ENCODE data around the gene RPUSD3. TPM values are rescaled to one million over a fixed set of nuclear protein-coding genes. Genes with fewer than 3 reads are reported as not detected.
"Not testable (repeated sequence)": the region's sequence is repeated elsewhere in the genome, so short reads cannot be mapped to it uniquely, and the experiment has no call there.

Gene RPUSD3
- polyA plus RNA-seq, 3 donors: 29.9 to 36.6 (median 34.9) TPM

- not testable (repeated sequence) for DNase-seq (ENCODE audit: extremely low read depth in 1 of 11, low read depth in 9 of 11, low spot score in 4 of 11)
Observed at GRCh38 chr3:9876255-9876654, 32.4 kb upstream of the RPUSD3 start.

GRCh38 chr3:9875448-9875847 is 31.6 kb upstream of the RPUSD3 start:
- no peak for DNase-seq (ENCODE audit: extremely low read depth in 1 of 11, low read depth in 9 of 11, low spot score in 4 of 11)

GRCh38 chr3:9872067-9872466 is 28.3 kb upstream of the RPUSD3 start:
- not testable (repeated sequence) for DNase-seq (ENCODE audit: extremely low read depth in 1 of 11, low read depth in 9 of 11, low spot score in 4 of 11)

GRCh38 chr3:9870978-9871377 is 27.2 kb upstream of the RPUSD3 start:
- no peak for DNase-seq (ENCODE audit: extremely low read depth in 1 of 11, low read depth in 9 of 11, low spot score in 4 of 11)

GRCh38 chr3:9869955-9870354 is 26.1 kb upstream of the RPUSD3 start:
- DNase-seq (ENCODE audit: extremely low read depth in 1 of 11, low read depth in 9 of 11, low spot score in 4 of 11): no peak

- DNase-seq (ENCODE audit: extremely low read depth in 1 of 11, low read depth in 9 of 11, low spot score in 4 of 11): no peak
Observed at GRCh38 chr3:9867106-9867505, 23.3 kb upstream of the RPUSD3 start.

GRCh38 chr3:9866639-9867038 is 22.8 kb upstream of the RPUSD3 start:
- DNase-seq (ENCODE audit: extremely low read depth in 1 of 11, low read depth in 9 of 11, low spot score in 4 of 11): no peak

- DNase-seq (ENCODE audit: extremely low read depth in 1 of 11, low read depth in 9 of 11, low spot score in 4 of 11): not testable (repeated sequence)
Observed at GRCh38 chr3:9865125-9865637, 21.4 kb upstream of the RPUSD3 start.

- DNase-seq (ENCODE audit: extremely low read depth in 1 of 11, low read depth in 9 of 11, low spot score in 4 of 11): peak in 8 of 11 donors; percentile 40 to 70 (median 52)
Observed at GRCh38 chr3:9864200-9864927, 20.6 kb upstream of the RPUSD3 start.

- no peak for DNase-seq (ENCODE audit: extremely low read depth in 1 of 11, low read depth in 9 of 11, low spot score in 4 of 11)
Observed at GRCh38 chr3:9863058-9863772, 19.4 kb upstream of the RPUSD3 start.

- peak in 7 of 11 donors; percentile 24 to 53 (median 35) for DNase-seq (ENCODE audit: extremely low read depth in 1 of 11, low read depth in 9 of 11, low spot score in 4 of 11)
Observed at GRCh38 chr3:9862391-9863057, 18.7 kb upstream of the RPUSD3 start.

- DNase-seq (ENCODE audit: extremely low read depth in 1 of 11, low read depth in 9 of 11, low spot score in 4 of 11): no peak
Observed at GRCh38 chr3:9861626-9862130, 17.9 kb upstream of the RPUSD3 start.

GRCh38 chr3:9861201-9861600 is 17.4 kb upstream of the RPUSD3 start:
- no peak for DNase-seq (ENCODE audit: extremely low read depth in 1 of 11, low read depth in 9 of 11, low spot score in 4 of 11)

- no peak for DNase-seq (ENCODE audit: extremely low read depth in 1 of 11, low read depth in 9 of 11, low spot score in 4 of 11)
Observed at GRCh38 chr3:9859530-9860025, 15.8 kb upstream of the RPUSD3 start.

GRCh38 chr3:9855594-9855993 is 11.8 kb upstream of the RPUSD3 start:
- DNase-seq (ENCODE audit: extremely low read depth in 1 of 11, low read depth in 9 of 11, low spot score in 4 of 11): no peak

- not testable (repeated sequence) for DNase-seq (ENCODE audit: extremely low read depth in 1 of 11, low read depth in 9 of 11, low spot score in 4 of 11)
Observed at GRCh38 chr3:9854291-9854940, 10.6 kb upstream of the RPUSD3 start.

GRCh38 chr3:9852528-9852927 is 8.7 kb upstream of the RPUSD3 start:
- DNase-seq (ENCODE audit: extremely low read depth in 1 of 11, low read depth in 9 of 11, low spot score in 4 of 11): no peak

GRCh38 chr3:9851926-9852325 is 8.1 kb upstream of the RPUSD3 start:
- not testable (repeated sequence) for DNase-seq (ENCODE audit: extremely low read depth in 1 of 11, low read depth in 9 of 11, low spot score in 4 of 11)

- DNase-seq (ENCODE audit: extremely low read depth in 1 of 11, low read depth in 9 of 11, low spot score in 4 of 11): not testable (repeated sequence)
Observed at GRCh38 chr3:9851383-9851782, 7.6 kb upstream of the RPUSD3 start.

All from renal cortex interstitium (tissue), 11 donors.